Adipose tissue (tissue), 3 donors: ENCODE measurements around the gene REST. TPM values are rescaled to one million over a fixed set of nuclear protein-coding genes. Genes with fewer than 3 reads are reported as not detected.
A peak's percentile ranks its signal among the peaks of the same experiment; 100 is the strongest.

Experiments
- H3K27ac ChIP-seq: one replicate; pipeline ENCODE4 v1.5.1; 2013; ENCODE audit warnings: low read depth, low read length
- WGBS, 3 donors: extraction: QIAGEN DNeasy Blood & Tissue Kit; methylation state at CpG; one replicate each; pipeline ENCODE4 v1.1.7; 2013; 5-methylcytosine and 5-hydroxymethylcytosine counted together
- polyA plus RNA-seq, 3 donors: library from polyadenylated mRNA; stranded (reverse); fragments of 200-250 nt; gene quantifications; one replicate each; pipeline ENCODE4 v1.2.3, GENCODE V29; 2013
- donor health status: healthy with polysubstance abuse.
- donor health status: Bipolar disorder and iron deficiency.
- donor health status: healthy.

Gene REST
- polyA plus RNA-seq, 3 donors = 3.3 to 6.0 (median 5.6) TPM

GRCh38 chr4:56961107-56961500, 53.4 kb downstream of the REST start:
- 97 to 98% (median 98%) methylated on average over 2 of the region's 2 CpGs for WGBS, 3 donors
- no peak overlapping the region for H3K27ac ChIP-seq

DNA sequence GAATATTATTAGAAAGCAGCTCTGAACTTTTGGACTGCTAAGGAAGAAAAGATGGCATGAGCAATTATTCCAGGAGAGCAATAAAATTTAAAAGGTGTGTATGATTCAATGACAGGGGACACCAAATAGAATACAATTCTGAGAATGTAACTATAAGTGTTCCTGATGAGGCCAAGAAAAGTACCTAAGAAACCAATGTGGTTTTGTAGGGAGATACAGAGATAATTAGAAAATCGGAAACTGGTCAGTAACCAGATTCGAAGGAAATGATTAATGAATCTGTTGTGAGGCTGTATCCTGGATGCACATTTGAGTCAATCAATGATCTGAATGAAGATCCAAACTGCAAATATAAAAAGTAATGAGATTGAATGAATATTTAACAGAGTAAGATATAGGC, 63.7 kb downstream of the REST start:
- WGBS, 3 donors = 90 to 95% (median 90%) methylated on average over 2 of the region's 2 CpGs
- no peak overlapping the region for H3K27ac ChIP-seq

DNA sequence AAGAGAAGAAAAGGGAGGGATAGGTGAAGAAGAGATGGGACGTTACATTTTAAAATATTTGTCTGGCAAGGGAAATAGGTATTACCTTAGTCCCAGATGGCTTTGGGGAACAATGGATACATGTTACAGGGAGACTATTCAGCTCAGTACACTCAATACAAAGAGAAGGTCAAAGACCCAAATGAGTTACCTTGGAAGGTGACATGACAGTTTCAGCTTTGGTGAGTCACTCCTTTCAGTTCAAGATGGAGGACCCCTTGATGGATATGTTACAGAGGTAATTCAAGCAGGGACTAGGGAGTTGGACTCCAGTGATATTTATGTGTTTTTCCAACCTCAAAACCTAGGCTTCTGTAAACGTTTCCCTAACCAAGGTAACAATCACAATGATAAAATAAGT, 64.7 kb downstream of the REST start:
- no peak overlapping the region for H3K27ac ChIP-seq
- WGBS, 3 donors = 90 to 94% (median 91%) methylated on average over 2 of the region's 2 CpGs

GRCh38 chr4:56972809-56973208, 65.1 kb downstream of the REST start:
- H3K27ac ChIP-seq = no peak overlapping the region

- 92 to 100% (median 94%) methylated on average over 3 of the region's 3 CpGs for WGBS, 3 donors
- H3K27ac ChIP-seq = no peak overlapping the region
Measured at GRCh38 chr4:56973336-56973735, 65.6 kb downstream of the REST start.

DNA sequence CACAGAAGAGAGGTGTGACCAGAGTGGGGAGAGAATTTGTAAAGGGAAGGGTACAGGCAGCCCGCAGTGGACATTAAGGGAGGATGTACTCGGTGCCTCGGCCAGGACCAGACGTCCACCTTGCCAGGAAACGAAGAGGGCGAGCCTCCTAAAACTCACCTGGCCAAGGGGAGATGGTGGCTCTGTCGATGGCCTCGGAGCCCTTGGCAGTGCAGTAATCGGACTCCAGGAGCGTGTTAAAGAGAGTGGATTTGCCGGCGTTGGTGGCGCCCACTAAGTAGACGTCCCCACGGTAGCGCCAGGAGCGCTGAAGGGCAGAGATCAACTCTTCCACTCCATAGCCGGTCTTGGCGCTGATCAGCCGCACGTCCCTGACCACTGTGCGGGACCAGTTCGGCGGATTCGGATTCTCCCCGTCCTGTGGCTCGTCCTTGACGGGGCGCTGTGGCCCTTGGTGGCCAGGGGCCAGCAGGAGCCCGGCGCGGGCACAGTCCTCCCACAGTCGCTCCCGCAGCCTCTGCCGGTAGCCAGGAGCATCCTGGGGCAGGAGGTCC, 68.7 kb downstream of the REST start:
- 1 to 3% (median 2%) methylated on average over 35 of the region's 35 CpGs for WGBS, 3 donors
- H3K27ac ChIP-seq = no peak overlapping the region

DNA sequence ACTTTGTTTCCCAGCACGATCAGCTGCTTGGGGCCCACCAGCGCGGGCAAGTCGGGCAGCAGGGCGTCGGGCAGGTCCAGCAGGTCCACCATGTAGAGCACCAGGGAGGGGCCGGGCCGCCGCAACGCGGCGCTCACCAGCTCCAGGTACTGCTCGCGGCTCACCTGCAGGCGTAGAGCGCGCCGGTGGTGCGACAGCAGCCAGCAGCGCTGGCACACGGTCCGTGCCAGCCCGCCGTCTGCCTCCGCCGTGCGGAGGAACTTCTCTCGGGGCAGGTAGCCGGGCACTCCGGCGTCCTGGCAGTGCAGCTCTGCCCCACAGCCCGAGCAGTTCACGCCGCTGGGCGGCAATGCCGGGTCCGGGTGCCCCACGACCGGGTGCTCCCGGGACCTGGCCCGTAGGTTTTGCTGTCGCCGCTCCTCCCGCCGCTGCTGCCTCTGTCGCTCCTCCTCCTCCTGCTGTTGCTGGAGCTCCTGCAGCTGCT, 69.2 kb downstream of the REST start:
- H3K27ac ChIP-seq = no peak overlapping the region
- 0% methylated on average over 35 to 46 of the region's 46 CpGs for WGBS, 3 donors

- 0 to 1% (median 0%) methylated on average over 51 of the region's 51 CpGs for WGBS, 3 donors
- no peak within 1 kb of the TSS for H3K27ac ChIP-seq
Measured at GRCh38 chr4:56977321-56978012, 69.8 kb downstream of the REST start, which contains the start of gene NOA1. NOA1 (minus strand) TSS chr4:56977606; CDS start chr4:56977585, 21 bp downstream.

DNA sequence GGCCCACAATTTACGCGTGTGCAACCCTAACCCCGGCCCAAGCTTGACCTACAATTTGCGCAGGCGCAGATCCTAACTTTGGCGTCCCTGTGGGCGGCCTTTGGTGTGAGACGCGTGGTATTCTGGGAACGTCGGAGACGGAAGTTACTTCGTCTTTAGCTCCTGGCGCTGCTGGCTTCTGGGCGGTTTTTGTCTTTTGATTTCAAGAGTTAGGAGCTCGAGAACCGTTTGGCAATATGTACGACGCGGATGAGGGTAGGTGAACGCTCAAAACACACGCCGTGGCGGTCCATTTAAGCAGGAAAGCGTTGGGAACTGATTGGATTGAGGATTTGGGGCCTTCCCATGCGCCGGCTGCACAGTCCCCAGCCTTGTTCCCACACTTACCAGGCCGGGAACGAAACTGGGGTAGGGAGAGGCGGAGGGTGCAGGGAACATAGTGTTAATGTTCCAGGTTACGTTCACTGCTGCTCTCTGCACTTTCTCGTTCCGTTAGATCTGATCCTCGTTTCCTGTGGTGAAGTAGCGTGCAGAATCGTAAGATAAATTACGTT, 71.1 kb downstream of the REST start, which contains the start of gene POLR2B:
POLR2B (plus strand) TSS at position 147 of the 554 bp plus-strand sequence; CDS start at position 237, 90 bp downstream.
- 0% methylated on average over 37 of the region's 37 CpGs for whole genome bisulfite sequencing, 3 donors
- H3K27ac ChIP-seq = peak within 1 kb of the TSS; percentile 88

DNA sequence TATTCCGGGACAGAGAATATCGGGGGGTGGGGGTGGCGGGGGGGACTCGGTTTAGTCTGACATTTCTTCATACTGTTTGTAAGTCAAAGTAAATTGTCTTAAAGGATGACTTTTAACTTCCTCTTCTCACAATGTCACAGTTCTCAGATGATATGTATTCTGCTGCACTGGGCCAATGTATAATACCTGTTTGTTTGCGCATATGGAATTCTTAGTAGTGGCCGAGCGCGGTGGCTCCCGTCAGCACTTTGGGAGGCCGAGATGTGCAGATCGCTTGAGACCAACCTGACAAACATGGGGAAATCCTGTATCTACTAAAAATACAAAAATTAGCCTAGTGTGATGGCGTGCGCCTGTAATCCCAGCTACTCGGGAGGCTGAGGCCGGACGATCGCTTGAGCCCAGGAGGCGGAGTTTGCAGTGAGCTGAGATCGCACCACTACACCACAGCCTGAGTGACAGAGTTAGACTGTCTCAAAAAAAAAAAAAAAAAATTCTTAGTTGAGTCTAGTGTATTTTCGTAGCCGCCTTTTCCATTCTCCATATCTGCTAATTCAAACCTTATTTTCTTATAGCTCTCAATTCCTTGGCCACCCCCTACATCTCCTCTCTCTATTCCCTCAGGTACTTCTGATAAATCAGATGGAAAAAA, 71.8 kb downstream of the REST start:
- no peak overlapping the region for H3K27ac ChIP-seq
- WGBS, 3 donors = 9 to 13% (median 11%) methylated on average over 21 of the region's 21 CpGs

DNA sequence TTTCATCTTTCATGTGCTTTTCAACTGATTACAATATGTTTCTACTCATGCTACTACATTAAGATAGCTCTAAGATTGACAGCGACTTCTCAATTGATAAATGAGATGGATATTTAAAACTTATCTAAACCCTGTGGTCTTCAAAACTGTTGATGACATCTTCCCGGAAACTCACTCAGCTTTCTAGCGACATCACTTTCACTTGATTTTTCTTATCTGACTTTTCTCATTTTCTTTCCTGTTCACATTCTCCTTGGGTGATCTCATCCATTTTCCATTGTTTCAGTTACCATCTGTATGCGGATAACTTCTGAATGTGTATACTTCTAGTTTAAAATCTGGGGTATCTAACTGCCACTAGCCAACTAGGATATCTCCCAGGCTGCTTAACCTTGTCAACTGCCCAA, 74.1 kb downstream of the REST start:
- H3K27ac ChIP-seq = no peak overlapping the region
- 55 to 76% (median 70%) methylated on average over 4 of the region's 4 CpGs for WGBS, 3 donors

- H3K27ac ChIP-seq = no peak overlapping the region
- WGBS, 3 donors = 52 to 80% (median 71%) methylated on average over 1 of the region's 1 CpG
Measured at GRCh38 chr4:56986192-56986591, 78.5 kb downstream of the REST start.

- 93 to 96% (median 94%) methylated on average over 3 of the region's 3 CpGs for WGBS, 3 donors
- H3K27ac ChIP-seq = no peak overlapping the region
Measured at GRCh38 chr4:56986952-56987351, 79.3 kb downstream of the REST start.

GRCh38 chr4:56990109-56990905, 82.6 kb downstream of the REST start:
- no peak overlapping the region for H3K27ac ChIP-seq
- WGBS, 3 donors = 81 to 90% (median 88%) methylated on average over 6 of the region's 6 CpGs

DNA sequence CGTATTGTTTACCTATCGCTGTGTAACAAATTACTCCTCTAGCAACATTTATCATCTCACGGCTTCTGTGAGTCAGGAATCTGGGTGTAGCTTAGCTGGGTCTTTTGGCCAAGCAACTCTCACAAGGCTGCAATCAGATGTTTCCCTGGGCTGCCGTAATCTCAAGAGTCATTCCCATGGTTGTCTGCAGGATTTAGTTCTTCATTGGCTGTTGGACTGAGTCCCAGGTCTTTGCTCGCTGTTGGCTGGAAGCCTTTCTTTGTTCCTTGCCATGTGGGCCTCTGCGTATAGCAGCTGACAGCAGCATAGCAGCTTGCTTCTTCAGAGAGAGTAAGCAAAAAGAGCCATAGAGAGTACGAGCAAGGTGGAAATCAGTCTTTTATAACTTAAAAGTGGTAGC, 87.8 kb downstream of the REST start:
- WGBS, 3 donors = 33 to 48% (median 40%) methylated on average over 7 of the region's 7 CpGs

DNA sequence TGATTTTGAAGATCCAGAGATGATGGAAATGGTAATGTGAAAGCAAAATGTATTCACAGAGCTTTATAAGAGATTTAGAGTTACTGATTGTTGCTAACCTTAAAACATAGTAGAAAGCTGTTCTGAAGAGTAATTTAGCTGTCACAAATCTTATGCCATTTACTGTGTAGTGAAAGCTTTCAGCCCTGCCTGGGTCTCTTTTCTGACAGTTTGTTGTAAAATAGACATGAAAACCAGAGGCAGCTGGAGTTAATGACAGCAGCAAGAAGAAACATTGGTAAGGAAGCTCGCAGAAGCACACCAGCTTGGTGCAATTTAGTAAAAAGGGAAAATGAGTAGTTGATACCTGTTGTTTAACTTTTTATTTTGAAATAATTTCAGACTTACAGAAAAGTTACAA, 92.1 kb downstream of the REST start:
- 93 to 100% (median 97%) methylated on average over 1 of the region's 1 CpG for WGBS, 3 donors
- H3K27ac ChIP-seq = no peak overlapping the region

More for the DNA sequence above, 87.8 kb downstream of the REST start:
- H3K27ac ChIP-seq = no peak overlapping the region

DNA sequence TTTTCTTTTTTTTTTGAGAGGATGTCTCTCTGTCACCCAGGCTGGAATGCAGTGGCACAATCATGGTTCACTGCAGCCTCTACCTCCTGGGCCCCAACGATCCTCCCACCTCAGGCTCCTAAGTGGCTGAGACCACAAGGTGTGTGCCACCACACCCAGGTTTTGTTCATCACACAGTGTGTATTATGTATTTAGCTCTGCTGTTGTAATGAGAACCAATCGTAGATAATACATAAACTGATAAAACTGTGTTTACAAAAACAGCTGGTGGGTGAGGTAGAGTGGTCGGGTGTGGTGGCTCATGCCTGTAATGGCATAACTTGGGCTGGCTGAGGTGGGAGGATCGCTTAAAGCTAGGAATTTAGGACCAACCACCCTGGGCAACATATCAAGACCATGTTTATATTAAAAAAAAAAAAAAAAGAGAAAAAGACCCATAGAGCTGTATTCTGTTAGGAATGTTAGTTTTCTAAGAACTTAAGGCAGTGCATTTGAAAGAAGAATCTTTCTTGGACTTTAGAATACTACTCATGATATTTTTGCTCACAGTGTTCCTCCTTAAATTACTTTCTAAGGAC, 105.9 kb downstream of the REST start:
- H3K27ac ChIP-seq = no peak overlapping the region
- WGBS, 3 donors = 77 to 83% (median 79%) methylated on average over 4 of the region's 4 CpGs
